Loucy (cell line): ENCODE measurements around the gene TTC39C.

Experiments
- H2AFZ ChIP-seq: fragments of 200-600 bp; sonication (generic); 2 replicates; pipeline ENCODE4 v1.6.0; 2016; ENCODE audit warnings: antibody characterized with exemption, mild to moderate bottlenecking, low read length, moderate library complexity
- H3F3A ChIP-seq: fragments of 200-600 bp; 2 replicates; pipeline ENCODE4 v1.6.0; 2016; ENCODE audit warnings: antibody characterized with exemption, low read depth, mild to moderate bottlenecking
- H3K27me3 ChIP-seq: fragments of 200-600 bp; sonication (generic); 2 replicates; pipeline ENCODE4 v1.6.1; 2014; ENCODE audit warnings: low read length, mild to moderate bottlenecking; ENCODE audit not compliant: insufficient read depth, poor library complexity, severe bottlenecking
- H3K36me3 ChIP-seq: fragments of 200-600 bp; sonication (generic); 2 replicates; pipeline ENCODE4 v1.6.1; 2016; ENCODE audit warnings: low read length; ENCODE audit not compliant: insufficient read depth
- H3K4me1 ChIP-seq: fragments of 200-600 bp; sonication (generic); 2 replicates; pipeline ENCODE4 v1.5.1; 2014; ENCODE audit warnings: low read length, mild to moderate bottlenecking; ENCODE audit not compliant: insufficient read depth, poor library complexity, severe bottlenecking
- H3K4me2 ChIP-seq: fragments of 200-600 bp; sonication (generic); 2 replicates; pipeline ENCODE4 v1.6.0; 2014; ENCODE audit warnings: antibody characterized with exemption, low read length, low read depth, mild to moderate bottlenecking; ENCODE audit not compliant: poor library complexity, severe bottlenecking
- H3K4me3 ChIP-seq: fragments of 200-600 bp; sonication (generic); 2 replicates; pipeline ENCODE4 v1.5.1; 2014; ENCODE audit warnings: low read length, mild to moderate bottlenecking, mixed read lengths; ENCODE audit not compliant: poor library complexity, severe bottlenecking
- H3K79me2 ChIP-seq: fragments of 200-600 bp; sonication (generic); 2 replicates; pipeline ENCODE4 v1.6.1; 2014; ENCODE audit warnings: low read length; ENCODE audit not compliant: insufficient read depth
- H3K9ac ChIP-seq: fragments of 200-600 bp; sonication (generic); 2 replicates; pipeline ENCODE4 v1.6.0; 2014; ENCODE audit warnings: mild to moderate bottlenecking, low read depth, low read length, moderate library complexity; ENCODE audit not compliant: poor library complexity, severe bottlenecking
- H3K9me2 ChIP-seq: fragments of 200-600 bp; sonication (generic); replicated peaks from 2 replicates; pipeline ENCODE4 v1.6.1; 2016; ENCODE audit warnings: low read depth, low read length, mixed read lengths
- H3K9me3 ChIP-seq: fragments of 200-600 bp; sonication (generic); 2 replicates; pipeline ENCODE4 v1.6.1; 2014; ENCODE audit warnings: mild to moderate bottlenecking, antibody characterized with exemption, low read length, low read depth; ENCODE audit not compliant: insufficient read depth
- H4K20me1 ChIP-seq: fragments of 200-600 bp; sonication (generic); 2 replicates; pipeline ENCODE4 v1.6.0; 2014; ENCODE audit warnings: antibody characterized with exemption, low read length, mild to moderate bottlenecking; ENCODE audit not compliant: insufficient read depth, poor library complexity, severe bottlenecking
- CTCF ChIP-seq: fragments of 200-600 bp; sonication (generic); conservative IDR thresholded peaks from 2 replicates; pipeline ENCODE4 v1.5.1; 2014; ENCODE audit warnings: mild to moderate bottlenecking, antibody characterized with exemption, low read length
- EZH2phosphoT487 ChIP-seq: fragments of 200-600 bp; IDR thresholded peaks from 2 replicates; pipeline ENCODE4 v1.6.1; 2018; ENCODE audit warnings: antibody characterized with exemption, mild to moderate bottlenecking, moderate library complexity, borderline replicate concordance

Gene TTC39C

DNA sequence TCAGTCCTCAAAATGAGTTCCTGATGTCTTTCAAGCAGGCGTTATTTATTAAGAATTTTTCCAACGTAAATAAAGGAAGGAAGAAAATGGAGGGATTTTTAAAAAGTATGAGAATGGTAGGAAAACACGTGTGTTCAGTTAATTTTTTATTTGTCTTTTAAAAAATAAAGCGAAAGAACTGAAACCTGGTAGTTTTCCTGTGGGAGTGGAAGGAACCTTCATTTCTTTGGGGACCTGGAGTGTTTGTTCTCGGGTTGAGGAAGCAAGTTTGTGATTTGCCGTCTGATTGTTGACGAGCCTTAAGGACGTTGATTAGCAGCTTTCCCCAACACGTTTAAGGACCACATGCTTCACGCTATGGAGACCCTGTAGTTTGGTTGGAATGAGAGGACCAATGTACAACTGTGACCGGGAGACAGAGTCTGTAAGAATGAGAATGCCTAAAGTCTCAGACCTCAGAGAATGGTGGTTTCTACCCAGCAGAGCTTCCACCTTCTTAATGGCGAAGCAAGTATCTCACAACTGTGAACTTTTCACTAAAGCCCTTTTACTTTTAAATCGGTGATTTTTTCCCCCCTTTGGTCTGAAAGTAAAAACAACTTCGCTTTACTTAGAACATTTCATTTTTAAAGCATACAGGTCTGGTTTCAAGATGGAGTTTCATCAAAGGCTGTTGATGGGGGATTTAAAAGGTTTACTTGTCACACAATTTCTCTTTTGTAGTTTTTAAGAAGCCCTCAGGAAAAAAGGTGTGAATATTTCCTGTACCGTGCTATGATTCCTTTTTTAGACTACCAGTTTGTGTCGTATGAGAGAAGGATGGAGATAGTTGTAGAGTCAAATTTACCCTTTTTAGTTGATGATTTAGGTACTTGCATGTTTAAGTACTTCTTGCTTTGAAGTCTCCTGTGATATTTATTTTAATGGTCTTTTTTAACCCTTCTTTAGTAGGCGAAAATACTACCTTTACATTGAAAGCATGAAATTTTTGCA, 1.4 kb downstream of the TTC39C start:
- H3K4me3 ChIP-seq: peak overlapping the region; percentile 77
- no peaks in the 10 kb centered on the region for H3K9me3 ChIP-seq
- H3K4me2 ChIP-seq: peak overlapping the region; percentile 96
- H3K79me2 ChIP-seq: peaks cover 56% of the 10 kb centered on the region
- no peaks in the 10 kb centered on the region for H3K27me3 ChIP-seq
- H3K9me2 ChIP-seq: no peaks in the 10 kb centered on the region
- peak overlapping the region; percentile 86 for H3K9ac ChIP-seq
- H2AFZ ChIP-seq: peak overlapping the region; percentile 60; the same call in 1 of the 2 replicates
- H3K4me1 ChIP-seq: peaks cover 82% of the 10 kb centered on the region
- H4K20me1 ChIP-seq: peaks cover 45% of the 10 kb centered on the region
- H3K36me3 ChIP-seq: no peaks in the 10 kb centered on the region
- no peak for TF ChIP-seq EZH2phosphoT487
- H3F3A ChIP-seq: peaks cover 21% of the 10 kb centered on the region; the same call in 1 of the 2 replicates

DNA sequence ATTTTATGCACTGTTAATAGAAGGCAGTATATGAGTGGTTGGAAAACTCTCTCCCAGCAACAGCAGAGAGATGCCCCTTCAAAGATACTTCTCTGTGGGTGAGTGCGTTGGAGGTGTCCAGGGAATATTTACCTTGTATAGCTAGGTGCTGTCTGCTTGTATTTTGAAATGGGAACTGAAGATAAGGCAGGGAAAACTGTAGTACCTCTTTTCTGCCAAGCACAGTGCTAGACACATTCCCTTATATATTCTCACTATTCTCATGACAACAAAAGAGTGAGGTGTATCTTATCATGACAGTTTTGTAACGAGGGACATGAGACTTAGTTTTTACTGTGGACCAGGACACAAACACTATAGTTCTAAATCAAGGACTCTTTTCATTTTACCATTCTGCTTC, 2.1 kb downstream of the TTC39C start:
- peak overlapping the region; percentile 86 for H3K9ac ChIP-seq
- no peaks in the 10 kb centered on the region for H3K9me3 ChIP-seq
- H3K79me2 ChIP-seq: peaks cover 63% of the 10 kb centered on the region
- peaks cover 21% of the 10 kb centered on the region; the same call in 1 of the 2 replicates for H3F3A ChIP-seq
- peak; percentile 59 for TF ChIP-seq CTCF
- TF ChIP-seq EZH2phosphoT487: no peak
- H3K9me2 ChIP-seq: no peaks in the 10 kb centered on the region
- peak overlapping the region; percentile 96 for H3K4me2 ChIP-seq
- H3K27me3 ChIP-seq: no peaks in the 10 kb centered on the region
- H4K20me1 ChIP-seq: peaks cover 46% of the 10 kb centered on the region
- peaks cover 81% of the 10 kb centered on the region for H3K4me1 ChIP-seq
- H2AFZ ChIP-seq: no peak overlapping the region
- H3K4me3 ChIP-seq: peak overlapping the region; percentile 77
- no peaks in the 10 kb centered on the region for H3K36me3 ChIP-seq

DNA sequence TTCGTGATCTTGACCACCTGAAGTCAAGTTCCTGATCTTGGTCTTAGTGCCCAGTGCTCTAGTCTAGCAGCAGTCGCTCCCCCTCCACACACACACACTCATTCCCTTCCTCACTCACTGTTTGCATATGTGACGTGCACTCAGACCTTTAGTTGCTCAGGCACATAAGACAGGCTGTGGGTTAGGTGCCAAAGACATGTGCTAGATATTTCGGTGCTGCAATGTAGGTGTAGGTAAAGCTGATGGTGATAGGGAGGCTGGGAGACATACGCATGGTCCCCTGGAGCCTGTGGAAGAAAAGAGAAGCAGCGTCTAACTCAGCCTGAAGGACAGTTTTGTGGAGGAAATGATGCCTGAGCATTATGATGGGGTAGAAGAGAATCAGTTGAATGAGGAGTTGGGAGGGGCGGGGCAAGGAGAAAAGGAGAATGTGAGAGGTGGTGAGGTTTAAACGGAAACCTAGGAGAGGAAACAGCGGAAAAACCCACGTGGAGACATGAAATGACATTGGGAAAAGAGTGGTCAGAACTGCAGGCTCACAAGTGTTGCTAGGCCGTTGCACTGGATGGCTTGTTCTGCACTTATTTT, 3.8 kb downstream of the TTC39C start:
- Histone ChIP-seq H2AFZ (no peak overlapping the region), H3K27me3 (no peaks in the 10 kb centered on the region), H3K36me3 (peaks cover 6% of the 10 kb centered on the region; the same call in 1 of the 2 replicates), H3K9ac (peak overlapping the region; percentile 36), H4K20me1 (peaks cover 55% of the 10 kb centered on the region), H3F3A (peaks cover 14% of the 10 kb centered on the region; the same call in 1 of the 2 replicates), H3K4me3 (peak overlapping the region; percentile 77), H3K4me1 (peaks cover 82% of the 10 kb centered on the region), H3K9me3 (no peaks in the 10 kb centered on the region), H3K79me2 (peaks cover 81% of the 10 kb centered on the region), H3K4me2 (peak overlapping the region; percentile 96), H3K9me2 (no peaks in the 10 kb centered on the region)
- TF ChIP-seq EZH2phosphoT487 (no peak), CTCF (no peak)
